Nephron (organoid): Measurements from ENCODE around the gene JMJD6.
"Not testable (repeated sequence)": the region's sequence is repeated elsewhere in the genome, so short reads cannot be mapped to it uniquely, and the experiment has no call there.

ENCODE experiments used
- H3K27ac Mint-ChIP-seq, 3 experiments: 2 replicates each; pipeline ENCODE4 v1.8.0; 2020; ENCODE audit warnings: mixed read lengths in 3 of 3, mild to moderate bottlenecking in 2 of 3, moderate library complexity in 1 of 3
- H3K27me3 Mint-ChIP-seq: 2 replicates; pipeline ENCODE4 v1.8.0; 2021; ENCODE audit warnings: low read depth, mild to moderate bottlenecking, moderate library complexity, mixed read lengths
- H3K36me3 Mint-ChIP-seq: 2 replicates; pipeline ENCODE4 v1.8.0; 2020; ENCODE audit warnings: low read depth, mixed read lengths
- H3K4me1 Mint-ChIP-seq: 2 replicates; pipeline ENCODE4 v1.8.0; 2020; ENCODE audit warnings: mixed read lengths
- H3K4me3 Mint-ChIP-seq, 3 experiments: 2 replicates each; pipeline ENCODE4 v1.8.0; 2020; ENCODE audit warnings: mild to moderate bottlenecking in 3 of 3, mixed read lengths in 3 of 3, moderate library complexity in 2 of 3
- H3K9me3 Mint-ChIP-seq: 2 replicates; pipeline ENCODE4 v1.8.0; 2020; ENCODE audit warnings: mixed read lengths
- CTCF ChIP-seq, 3 experiments: fragments of 200-600 bp; sonication (generic); IDR thresholded peaks; one replicate each; pipeline ENCODE4 v1.5.0; 2021; ENCODE audit warnings: antibody characterized with exemption in 3 of 3; ENCODE audit not compliant: unreplicated experiment in 3 of 3

JMJD6 gene

GRCh38 chr17:76715496-76715830, 10.9 kb downstream of the JMJD6 start:
- Mint-ChIP-seq H3K36me3 (peaks cover 53% of the 10 kb centered on the region), H3K27me3 (no peaks in the 10 kb centered on the region), H3K4me3 (no peak overlapping the region), H3K27ac (no peak overlapping the region), H3K9me3 (no peaks in the 10 kb centered on the region), H3K4me1 (peaks cover 13% of the 10 kb centered on the region)
- TF ChIP-seq CTCF (IDR thresholded peaks at IDR 0.05; ENCODE audit: unreplicated experiment in 3 of 3), result no peak

GRCh38 chr17:76714822-76715495, 11.4 kb downstream of the JMJD6 start:
- Mint-ChIP-seq H3K4me1 (peaks cover 13% of the 10 kb centered on the region), H3K9me3 (no peaks in the 10 kb centered on the region), H3K36me3 (peaks cover 48% of the 10 kb centered on the region), H3K4me3 (no peak overlapping the region), H3K27ac (peak overlapping the region; percentile 8 to 45 (median 13)), H3K27me3 (no peaks in the 10 kb centered on the region)
- TF ChIP-seq CTCF (IDR thresholded peaks at IDR 0.05; ENCODE audit: unreplicated experiment in 3 of 3), result peak; percentile 82 to 85 (median 84)

- Mint-ChIP-seq H3K36me3 (peaks cover 46% of the 10 kb centered on the region), H3K4me3 (peak overlapping the region in 1 of 3 experiments; percentile 17), H3K9me3 (no peaks in the 10 kb centered on the region), H3K27ac (no peak overlapping the region), H3K27me3 (no peaks in the 10 kb centered on the region), H3K4me1 (peaks cover 20% of the 10 kb centered on the region)
- TF ChIP-seq CTCF (IDR thresholded peaks at IDR 0.05; ENCODE audit: unreplicated experiment in 3 of 3), result no peak
These were observed 12.1 kb downstream of the JMJD6 start for GRCh38 chr17:76714336-76714735.

- H3K4me3 Mint-ChIP-seq, result peak overlapping the region; percentile 17 to 66 (median 32)
- no peak for TF ChIP-seq CTCF (IDR thresholded peaks at IDR 0.05; ENCODE audit: unreplicated experiment in 3 of 3)
- H3K36me3 Mint-ChIP-seq, result peaks cover 43% of the 10 kb centered on the region
- H3K27ac Mint-ChIP-seq, result no peak overlapping the region
- H3K27me3 Mint-ChIP-seq, result no peaks in the 10 kb centered on the region
- H3K4me1 Mint-ChIP-seq, result peaks cover 25% of the 10 kb centered on the region
- H3K9me3 Mint-ChIP-seq, result no peaks in the 10 kb centered on the region
These were observed 12.6 kb downstream of the JMJD6 start for GRCh38 chr17:76713765-76714164.

- H3K27ac Mint-ChIP-seq, H3K27me3 Mint-ChIP-seq, H3K9me3 Mint-ChIP-seq: not testable (repeated sequence)
- Mint-ChIP-seq H3K36me3 (peaks cover 41% of the 10 kb centered on the region), H3K4me3 (peak overlapping the region; percentile 6 to 45 (median 36)), H3K4me1 (peaks cover 39% of the 10 kb centered on the region)
These were observed 14.1 kb downstream of the JMJD6 start for GRCh38 chr17:76712321-76712720.

- H3K36me3 Mint-ChIP-seq, result peaks cover 30% of the 10 kb centered on the region
- H3K4me3 Mint-ChIP-seq, result peak within 1 kb of the TSS; percentile 87 to 92 (median 91)
- H3K27me3 Mint-ChIP-seq, result no peaks in the 10 kb centered on the region
- no peak for TF ChIP-seq CTCF (IDR thresholded peaks at IDR 0.05; ENCODE audit: unreplicated experiment in 3 of 3)
- peaks cover 45% of the 10 kb centered on the region for H3K4me1 Mint-ChIP-seq
- peak within 1 kb of the TSS; percentile 80 to 97 (median 92) for H3K27ac Mint-ChIP-seq
- H3K9me3 Mint-ChIP-seq, result no peaks in the 10 kb centered on the region
These were observed 15.4 kb downstream of the JMJD6 start, which contains the start of gene MXRA7 for GRCh38 chr17:76710863-76711611. MXRA7 (minus strand) TSS chr17:76710965; CDS start chr17:76710946, 19 bp downstream.

GRCh38 chr17:76709951-76710862, 16.2 kb downstream of the JMJD6 start:
- Mint-ChIP-seq H3K4me3 (peak overlapping the region; percentile 83 to 88 (median 87)), H3K27ac (peak overlapping the region; percentile 80 to 97 (median 92)), H3K36me3 (peaks cover 24% of the 10 kb centered on the region), H3K4me1 (peaks cover 47% of the 10 kb centered on the region)
- not testable (repeated sequence) for H3K27me3 Mint-ChIP-seq, H3K9me3 Mint-ChIP-seq
